H1 (cell line): ENCODE measurements around the gene NOTUM. TPM values are rescaled to one million over a fixed set of nuclear protein-coding genes. Genes with fewer than 3 reads are reported as not detected.

ENCODE experiments used
- EP300 ChIP-seq, 2 experiments: IDR thresholded peaks; 1 replicate in 1 of 2; 2 replicates in 1 of 2; pipeline ENCODE4 v1.6.1; 2011 to 2012; ENCODE audit warnings: low read depth in 2 of 2, low read length in 2 of 2, mild to moderate bottlenecking in 2 of 2, borderline replicate concordance in 1 of 2, inconsistent platforms in 1 of 2, moderate library complexity in 1 of 2
- KDM5A ChIP-seq: fragments of 200-600 bp; IDR thresholded peaks from 2 replicates; pipeline ENCODE4 v1.7.1; 2012; ENCODE audit warnings: mild to moderate bottlenecking, low read length, inconsistent platforms, mixed read lengths
- RXRA ChIP-seq: IDR thresholded peaks from 2 replicates; pipeline ENCODE4 v1.6.1; 2011; ENCODE audit warnings: low read depth, mild to moderate bottlenecking, low read length, moderate library complexity; ENCODE audit not compliant: insufficient read depth
- SUZ12 ChIP-seq: fragments of 200-600 bp; sonication (generic); IDR thresholded peaks from 2 replicates; pipeline ENCODE4 v1.6.1; 2012; ENCODE audit warnings: mild to moderate bottlenecking, inconsistent platforms, low read length, moderate library complexity, mixed read lengths
- TBP ChIP-seq: IDR thresholded peaks from 2 replicates; pipeline ENCODE4 v1.6.1; 2011; ENCODE audit warnings: low read depth, low read length, improper control_type of control experiment
- TEAD4 ChIP-seq: IDR thresholded peaks from 2 replicates; pipeline ENCODE4 v1.6.1; 2012; ENCODE audit warnings: low read depth, low read length, inconsistent platforms, mixed read lengths
- polyA plus RNA-seq, 7 experiments: library from polyadenylated mRNA; depleted of rRNA in 3 of 7; stranded (reverse) in 5 of 7; unstranded in 2 of 7; fragments of >200 nt in 5 of 7; fragments of 200-250 nt in 2 of 7; gene quantifications; 1 replicate in 5 of 7; 2 replicates in 1 of 7; 4 replicates in 1 of 7; pipeline versions ENCODE4 v1.2.1 to v1.2.3, GENCODE V29; 2011 to 2013; ENCODE audit warnings: missing spikeins in 2 of 7, mixed read lengths in 2 of 7
- total RNA-seq: library from RNA; stranded (reverse); fragmentation: NEBNext Ultra II Directional; extraction: Animal tissue kit (Norgen Biotek cat#: 25700); gene quantifications from 2 replicates; pipeline ENCODE4 v1.2.1, GENCODE V29; 2021
- TF ChIP-seq, protein P1 (sequence below), 3 experiments: IDR thresholded peaks; 1 replicate in 2 of 3; 2 replicates in 1 of 3; pipeline versions ENCODE4 v1.5.1 to v1.6.1; 2011; ENCODE audit warnings: low read length in 3 of 3, mild to moderate bottlenecking in 3 of 3, inconsistent platforms in 2 of 3, low read depth in 1 of 3, moderate library complexity in 1 of 3; ENCODE audit not compliant: insufficient read depth in 1 of 3; ENCODE audit errors: control extremely low read depth in 1 of 3

Gene NOTUM
- total and polyA plus RNA-seq, 2 of the 8 experiments (the other 6 are each of a cell fraction or from before 2014, with no cell fraction given) = 0.45 to 0.76 TPM

DNA sequence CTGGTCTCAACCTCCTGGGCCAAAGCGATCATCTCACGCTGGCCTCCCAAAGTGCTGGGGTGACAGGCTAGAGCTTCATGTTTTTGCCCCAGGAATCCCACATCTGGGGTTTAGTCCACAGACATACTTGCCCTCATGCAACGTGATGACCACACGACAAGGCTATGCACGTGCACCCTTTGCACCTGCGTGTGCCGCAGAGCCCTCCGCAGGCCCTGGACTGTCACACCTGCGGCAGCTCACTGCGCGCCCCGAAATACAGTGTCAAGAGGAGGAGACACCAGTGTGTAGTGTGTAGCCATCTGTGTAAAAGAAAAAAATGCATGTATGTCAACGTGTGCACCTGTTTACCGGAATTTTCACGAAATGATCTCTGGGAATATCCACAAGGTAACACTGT is 10.5 kb downstream of the NOTUM start (continued):
- no peak for TF ChIP-seq SUZ12
- no peak for TF ChIP-seq RXRA
- no peak for TF ChIP-seq TBP
- TF ChIP-seq, protein P1, sequence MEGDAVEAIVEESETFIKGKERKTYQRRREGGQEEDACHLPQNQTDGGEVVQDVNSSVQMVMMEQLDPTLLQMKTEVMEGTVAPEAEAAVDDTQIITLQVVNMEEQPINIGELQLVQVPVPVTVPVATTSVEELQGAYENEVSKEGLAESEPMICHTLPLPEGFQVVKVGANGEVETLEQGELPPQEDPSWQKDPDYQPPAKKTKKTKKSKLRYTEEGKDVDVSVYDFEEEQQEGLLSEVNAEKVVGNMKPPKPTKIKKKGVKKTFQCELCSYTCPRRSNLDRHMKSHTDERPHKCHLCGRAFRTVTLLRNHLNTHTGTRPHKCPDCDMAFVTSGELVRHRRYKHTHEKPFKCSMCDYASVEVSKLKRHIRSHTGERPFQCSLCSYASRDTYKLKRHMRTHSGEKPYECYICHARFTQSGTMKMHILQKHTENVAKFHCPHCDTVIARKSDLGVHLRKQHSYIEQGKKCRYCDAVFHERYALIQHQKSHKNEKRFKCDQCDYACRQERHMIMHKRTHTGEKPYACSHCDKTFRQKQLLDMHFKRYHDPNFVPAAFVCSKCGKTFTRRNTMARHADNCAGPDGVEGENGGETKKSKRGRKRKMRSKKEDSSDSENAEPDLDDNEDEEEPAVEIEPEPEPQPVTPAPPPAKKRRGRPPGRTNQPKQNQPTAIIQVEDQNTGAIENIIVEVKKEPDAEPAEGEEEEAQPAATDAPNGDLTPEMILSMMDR (IDR thresholded peaks at IDR 0.05; ENCODE audit: control extremely low read depth in 1 of 3, insufficient read depth in 1 of 3, low read depth in 1 of 3, low read length in 3 of 3) = no peak
- no peak for TF ChIP-seq KDM5A
- no peak for TF ChIP-seq EP300 (IDR thresholded peaks at IDR 0.05; ENCODE audit: borderline replicate concordance in 1 of 2, low read depth in 2 of 2, low read length in 2 of 2)
- no peak for TF ChIP-seq TEAD4
